Endothelial cell of coronary artery (primary cell): ENCODE data around the gene PLPPR3. TPM values are rescaled to one million over a fixed set of nuclear protein-coding genes. Genes with fewer than 3 reads are reported as not detected.

ENCODE experiments used
- total RNA-seq: library from RNA; depleted of rRNA; stranded (reverse); fragments of >200 nt; gene quantifications from 2 replicates; pipeline ENCODE4 v1.2.3, GENCODE V29; 2014

Gene PLPPR3, protein sequence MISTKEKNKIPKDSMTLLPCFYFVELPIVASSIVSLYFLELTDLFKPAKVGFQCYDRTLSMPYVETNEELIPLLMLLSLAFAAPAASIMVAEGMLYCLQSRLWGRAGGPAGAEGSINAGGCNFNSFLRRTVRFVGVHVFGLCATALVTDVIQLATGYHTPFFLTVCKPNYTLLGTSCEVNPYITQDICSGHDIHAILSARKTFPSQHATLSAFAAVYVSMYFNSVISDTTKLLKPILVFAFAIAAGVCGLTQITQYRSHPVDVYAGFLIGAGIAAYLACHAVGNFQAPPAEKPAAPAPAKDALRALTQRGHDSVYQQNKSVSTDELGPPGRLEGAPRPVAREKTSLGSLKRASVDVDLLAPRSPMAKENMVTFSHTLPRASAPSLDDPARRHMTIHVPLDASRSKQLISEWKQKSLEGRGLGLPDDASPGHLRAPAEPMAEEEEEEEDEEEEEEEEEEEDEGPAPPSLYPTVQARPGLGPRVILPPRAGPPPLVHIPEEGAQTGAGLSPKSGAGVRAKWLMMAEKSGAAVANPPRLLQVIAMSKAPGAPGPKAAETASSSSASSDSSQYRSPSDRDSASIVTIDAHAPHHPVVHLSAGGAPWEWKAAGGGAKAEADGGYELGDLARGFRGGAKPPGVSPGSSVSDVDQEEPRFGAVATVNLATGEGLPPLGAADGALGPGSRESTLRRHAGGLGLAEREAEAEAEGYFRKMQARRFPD
- 0.19 and 0.36 TPM in 2 replicates for total RNA-seq

GRCh38 chr19:821825-822503, at the start of gene PLPPR3:
Gene PLPPR3 (minus strand): TSS chr19:821955. CDS start chr19:821559, 396 bp downstream.

DNA sequence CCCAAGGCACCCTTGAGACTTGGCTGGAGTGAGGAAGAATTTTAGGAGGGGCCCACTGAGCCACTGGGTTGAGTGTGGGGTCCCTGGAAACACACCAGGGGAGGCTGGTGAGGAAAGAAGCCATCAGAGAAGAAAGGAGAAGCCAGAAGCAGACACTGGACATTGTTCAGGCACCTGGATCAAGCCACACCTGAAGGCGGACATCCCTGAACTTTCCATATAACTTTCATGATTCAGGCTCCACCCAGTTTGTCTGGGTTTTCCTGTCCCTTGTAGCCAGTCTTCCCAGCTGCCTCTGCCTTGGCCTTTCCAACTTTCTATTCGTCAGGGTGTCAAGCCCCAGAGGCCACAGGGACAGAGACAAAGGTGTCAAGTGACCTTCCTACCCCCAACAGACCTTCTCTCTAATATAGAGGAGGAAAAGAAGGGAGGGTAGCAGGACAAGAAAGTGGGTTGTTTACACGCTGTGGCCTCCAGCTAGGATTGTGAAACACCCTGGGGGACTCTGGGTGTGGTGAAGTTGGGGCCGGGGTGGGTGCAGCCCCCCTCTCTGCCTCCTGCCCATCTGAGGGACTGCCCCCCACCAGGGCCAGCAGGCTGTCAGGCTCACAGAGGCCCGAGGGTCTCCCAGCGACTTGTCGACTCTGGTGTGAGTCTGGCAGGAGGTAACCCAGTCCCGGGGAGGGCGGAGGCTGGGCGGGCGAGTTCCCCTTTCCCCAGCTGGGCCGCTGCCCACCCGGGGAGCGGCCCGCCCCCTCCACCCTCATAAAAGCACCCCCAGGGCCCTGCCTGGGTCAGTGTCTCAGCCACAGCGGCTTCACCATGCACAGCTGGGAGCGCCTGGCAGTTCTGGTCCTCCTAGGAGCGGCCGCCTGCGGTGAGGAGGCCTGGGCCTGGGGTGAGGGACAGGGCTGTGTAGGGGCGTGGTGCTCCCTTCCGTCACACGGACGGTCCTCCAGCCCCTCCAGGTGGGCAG, 37.4 kb upstream of the PLPPR3 start, which contains the start of gene CFD:
CFD (plus strand) TSS at position 797 of the 976 bp plus-strand sequence; CDS start at position 823, 26 bp downstream.

GRCh38 chr19:852136-853013, 30.6 kb upstream of the PLPPR3 start, which contains the start of gene ELANE:
Gene ELANE (plus strand): TSS chr19:852303. CDS start chr19:852329, 26 bp downstream.

GRCh38 chr19:840519-841206, 18.9 kb upstream of the PLPPR3 start, which contains the start of gene PRTN3:
Gene PRTN3 (plus strand): TSS chr19:840999. CDS start chr19:841009, 10 bp downstream.

DNA sequence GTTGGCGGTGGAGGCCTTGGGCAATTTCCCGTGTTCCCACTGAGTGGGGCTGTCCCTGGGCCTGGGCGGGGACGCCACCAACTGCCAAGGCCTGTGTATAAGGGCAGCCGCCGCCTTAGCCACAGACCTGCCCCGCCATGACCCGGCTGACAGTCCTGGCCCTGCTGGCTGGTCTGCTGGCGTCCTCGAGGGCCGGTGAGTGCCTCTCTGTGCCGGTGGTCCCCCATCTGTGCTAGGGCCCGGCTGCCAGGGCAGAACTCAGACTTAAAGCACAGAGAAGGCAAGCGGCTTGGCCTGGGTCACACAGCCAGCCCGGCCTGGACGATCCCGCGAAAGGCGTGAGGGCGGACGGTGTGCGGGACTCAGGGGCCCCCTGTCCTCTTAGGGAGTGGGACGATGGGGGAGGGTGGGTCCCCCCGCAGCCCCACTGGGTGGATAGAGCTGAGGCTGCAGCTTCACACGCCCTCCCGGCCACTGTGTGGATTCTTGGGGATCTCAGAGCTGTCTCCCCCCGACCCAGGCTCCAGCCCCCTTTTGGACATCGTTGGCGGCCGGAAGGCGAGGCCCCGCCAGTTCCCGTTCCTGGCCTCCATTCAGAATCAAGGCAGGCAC, 6.1 kb upstream of the PLPPR3 start, which contains the start of gene AZU1:
AZU1 (plus strand) TSS at position 128 of the 612 bp plus-strand sequence; CDS start at position 138, 10 bp downstream.

GRCh38 chr19:796692-797527, 24.8 kb downstream of the PLPPR3 start, which contains the start of gene PTBP1:
Gene PTBP1 (plus strand): TSS chr19:797452. CDS start chr19:797498, 46 bp downstream.

Other genes with a start within 250 kb of the PLPPR3 start
- 281 and 352 TPM in 2 replicates for gene BSG, start 249.4 kb downstream of the PLPPR3 start, total RNA-seq
- gene HCN2, start 232.1 kb downstream of the PLPPR3 start, total RNA-seq: 0.63 and 2.9 TPM in 2 replicates
- gene POLRMT, start 188.4 kb downstream of the PLPPR3 start, total RNA-seq: 26.4 and 40.2 TPM in 2 replicates
- gene FGF22, start 182.1 kb downstream of the PLPPR3 start, total RNA-seq: 0.09 TPM in 1 of 2 replicates, not detected in the other
- 23.8 and 28.8 TPM in 2 replicates for gene RNF126, start 158.7 kb downstream of the PLPPR3 start, total RNA-seq
- gene FSTL3, start 145.6 kb downstream of the PLPPR3 start, total RNA-seq: 19.2 and 77.1 TPM in 2 replicates
- not detected in 2 replicates for gene PRSS57, start 126.5 kb downstream of the PLPPR3 start, total RNA-seq
- gene PALM, start 113.0 kb downstream of the PLPPR3 start, total RNA-seq: 2.8 and 6.8 TPM in 2 replicates
- gene MISP, start 70.8 kb downstream of the PLPPR3 start, total RNA-seq: under 0.01 TPM in 1 of 2 replicates, not detected in the other
- 129 and 144 TPM in 2 replicates for gene PTBP1, start 24.5 kb downstream of the PLPPR3 start, total RNA-seq
- not detected in 2 replicates for gene AZU1, start 5.9 kb upstream of the PLPPR3 start, total RNA-seq
- gene PRTN3, start 19.0 kb upstream of the PLPPR3 start, total RNA-seq: not detected in 2 replicates
- gene ELANE, start 30.3 kb upstream of the PLPPR3 start, total RNA-seq: not detected in 2 replicates
- gene CFD, start 37.7 kb upstream of the PLPPR3 start, total RNA-seq: 0.28 and 1.4 TPM in 2 replicates
- gene MED16, start 71.2 kb upstream of the PLPPR3 start, total RNA-seq: 25.1 and 27.3 TPM in 2 replicates
- not detected in 2 replicates for gene RNU6-9, start 71.5 kb upstream of the PLPPR3 start, total RNA-seq
- 18.2 and 23.4 TPM in 2 replicates for gene R3HDM4, start 91.3 kb upstream of the PLPPR3 start, total RNA-seq
- not detected in 2 replicates for gene KISS1R, start 95.4 kb upstream of the PLPPR3 start, total RNA-seq
- gene ARID3A, start 104.1 kb upstream of the PLPPR3 start, total RNA-seq: 4.9 and 8.7 TPM in 2 replicates
- 141 and 143 TPM in 2 replicates for gene WDR18, start 162.4 kb upstream of the PLPPR3 start, total RNA-seq
- 0.19 and 0.27 TPM in 2 replicates for gene GRIN3B, start 178.5 kb upstream of the PLPPR3 start, total RNA-seq
- 48.3 and 59.8 TPM in 2 replicates for gene TMEM259, start 199.2 kb upstream of the PLPPR3 start, total RNA-seq
- gene RNU6-2, start 199.6 kb upstream of the PLPPR3 start, total RNA-seq: not detected in 2 replicates
- 187 and 190 TPM in 2 replicates for gene CNN2, start 204.7 kb upstream of the PLPPR3 start, total RNA-seq
- 4.0 and 4.8 TPM in 2 replicates for gene ABCA7, start 218.2 kb upstream of the PLPPR3 start, total RNA-seq
- gene ARHGAP45, start 245.2 kb upstream of the PLPPR3 start, total RNA-seq: 5.6 and 9.5 TPM in 2 replicates